Measurements from ENCODE around the gene ANGPT4. TPM values are rescaled to one million over a fixed set of nuclear protein-coding genes. Genes with fewer than 3 reads are reported as not detected.

ANGPT4 gene
- polyA plus RNA-seq, 3 donors from 2014 or later, result not detected

DNA sequence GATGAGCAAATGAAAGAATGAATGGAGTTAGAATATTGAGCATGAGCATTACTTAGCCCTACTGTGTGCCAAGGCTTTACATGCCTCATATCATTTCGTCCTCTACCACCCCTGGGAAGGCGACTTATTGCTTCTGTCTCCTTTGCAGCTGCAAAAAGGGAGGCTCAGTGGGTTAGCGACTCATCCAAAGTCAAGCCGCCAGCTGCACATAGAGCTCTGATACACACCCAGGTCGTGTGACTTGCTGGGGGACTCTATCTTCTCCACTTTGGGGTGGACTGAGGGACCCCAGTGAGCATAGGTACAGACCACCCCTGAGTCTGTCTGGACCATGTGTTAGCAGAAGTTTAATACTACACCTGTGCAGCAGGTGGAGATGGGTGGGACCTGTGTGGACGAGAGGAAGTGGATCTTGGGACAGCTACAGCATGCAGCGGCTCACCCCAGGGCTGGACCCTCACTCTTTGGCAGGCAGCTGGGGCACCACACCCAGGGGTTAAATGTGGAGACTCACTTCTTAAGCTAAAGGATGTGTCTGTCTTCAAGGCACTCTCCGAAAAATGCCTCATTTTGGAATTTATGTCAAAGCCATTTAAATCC, 36.2 kb upstream of the ANGPT4 start:
- Mint-ChIP-seq H3K4me3 (no peak overlapping the region), H3K9me3 (peaks cover 0 to 2% (median 0%) of the 10 kb centered on the region in 6 donors), H3K27me3 (ENCODE audit: low read depth in 3 of 3) (peaks cover 9 to 25% (median 14%) of the 10 kb centered on the region in 3 donors), H3K4me1 (peaks cover 0 to 1% of the 10 kb centered on the region in 2 donors), H3K27ac (no peak overlapping the region), H3K36me3 (no peaks in the 10 kb centered on the region)
- DNase-seq, result no peak

- Mint-ChIP-seq H3K4me3 (no peak overlapping the region), H3K4me1 (peaks cover 0 to 1% of the 10 kb centered on the region in 2 donors), H3K36me3 (no peaks in the 10 kb centered on the region), H3K27ac (no peak overlapping the region), H3K27me3 (ENCODE audit: low read depth in 3 of 3) (peaks cover 9 to 29% (median 14%) of the 10 kb centered on the region in 3 donors), H3K9me3 (peaks cover 0 to 2% (median 0%) of the 10 kb centered on the region in 6 donors)
- DNase-seq, result no peak
Observed at GRCh38 chr20:951384-952169, 35.4 kb upstream of the ANGPT4 start.

GRCh38 chr20:949717-950116, 33.6 kb upstream of the ANGPT4 start:
- no peaks in the 10 kb centered on the region for H3K4me1 Mint-ChIP-seq
- H3K9me3 Mint-ChIP-seq, result peaks cover 0 to 2% (median 0%) of the 10 kb centered on the region in 6 donors
- DNase-seq, result no peak
- no peaks in the 10 kb centered on the region for H3K36me3 Mint-ChIP-seq
- H3K27ac Mint-ChIP-seq, result no peak overlapping the region
- H3K27me3 Mint-ChIP-seq (ENCODE audit: low read depth in 3 of 3), result peaks cover 3 to 23% (median 15%) of the 10 kb centered on the region in 3 donors
- no peak overlapping the region for H3K4me3 Mint-ChIP-seq

DNA sequence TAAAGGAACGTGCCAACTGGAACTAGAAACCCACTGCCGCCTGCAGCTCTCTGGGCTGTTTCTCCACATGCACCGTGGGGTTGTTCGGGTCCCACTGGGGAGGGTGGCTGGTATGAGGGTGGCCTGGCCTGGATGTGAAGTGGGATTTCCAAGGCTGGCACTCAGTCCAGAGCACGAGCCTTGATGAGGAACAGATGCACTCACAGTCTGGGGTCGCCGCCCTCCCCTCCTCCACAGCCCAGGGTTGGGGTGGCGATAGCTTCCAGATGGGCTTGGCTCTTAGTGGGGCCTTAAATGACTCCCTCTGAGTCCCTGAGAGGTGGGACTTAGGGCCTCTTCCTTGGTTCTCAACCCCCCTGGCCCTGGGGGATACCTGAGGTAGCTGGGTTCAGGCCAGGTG, 30.7 kb upstream of the ANGPT4 start:
- H3K4me3 Mint-ChIP-seq, result no peak overlapping the region
- no peak for DNase-seq
- H3K36me3 Mint-ChIP-seq, result no peaks in the 10 kb centered on the region
- H3K27me3 Mint-ChIP-seq (ENCODE audit: low read depth in 3 of 3), result peaks cover 3 to 16% (median 16%) of the 10 kb centered on the region in 3 donors
- no peaks in the 10 kb centered on the region for H3K4me1 Mint-ChIP-seq
- H3K27ac Mint-ChIP-seq, result no peak overlapping the region
- H3K9me3 Mint-ChIP-seq, result peaks cover 0 to 1% (median 0%) of the 10 kb centered on the region in 6 donors

DNA sequence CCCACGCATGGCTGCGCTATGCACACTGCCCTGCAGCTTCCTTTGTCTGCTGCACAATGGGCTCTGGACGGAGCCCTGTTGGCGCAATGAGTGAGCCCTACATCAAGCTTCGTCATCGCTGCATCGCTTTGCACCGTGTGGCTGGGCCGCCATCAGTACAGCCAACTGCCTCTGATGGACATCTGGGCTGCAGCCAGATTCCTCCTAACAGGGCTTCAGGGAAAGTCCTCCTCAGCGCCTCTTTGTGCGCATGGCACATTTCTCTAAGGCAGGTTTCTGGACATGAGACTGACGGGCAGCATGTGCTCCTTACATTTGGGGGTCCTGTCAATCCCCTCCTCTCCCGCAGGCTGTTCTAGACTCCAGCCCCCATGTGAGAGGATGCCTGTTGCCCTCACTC, 29.7 kb upstream of the ANGPT4 start:
- Mint-ChIP-seq H3K27me3 (ENCODE audit: low read depth in 3 of 3) (peaks cover 6 to 20% (median 15%) of the 10 kb centered on the region in 3 donors), H3K4me1 (no peaks in the 10 kb centered on the region), H3K36me3 (no peaks in the 10 kb centered on the region), H3K27ac (no peak overlapping the region), H3K9me3 (no peaks in the 10 kb centered on the region), H3K4me3 (no peak overlapping the region)
- DNase-seq, result no peak

GRCh38 chr20:944774-945410, 28.8 kb upstream of the ANGPT4 start:
- no peaks in the 10 kb centered on the region for H3K4me1 Mint-ChIP-seq
- no peaks in the 10 kb centered on the region for H3K36me3 Mint-ChIP-seq
- H3K9me3 Mint-ChIP-seq, result no peaks in the 10 kb centered on the region
- no peak overlapping the region for H3K4me3 Mint-ChIP-seq
- DNase-seq, result no peak
- H3K27ac Mint-ChIP-seq, result no peak overlapping the region
- H3K27me3 Mint-ChIP-seq (ENCODE audit: low read depth in 3 of 3), result peaks cover 2 to 17% (median 11%) of the 10 kb centered on the region in 3 donors

DNA sequence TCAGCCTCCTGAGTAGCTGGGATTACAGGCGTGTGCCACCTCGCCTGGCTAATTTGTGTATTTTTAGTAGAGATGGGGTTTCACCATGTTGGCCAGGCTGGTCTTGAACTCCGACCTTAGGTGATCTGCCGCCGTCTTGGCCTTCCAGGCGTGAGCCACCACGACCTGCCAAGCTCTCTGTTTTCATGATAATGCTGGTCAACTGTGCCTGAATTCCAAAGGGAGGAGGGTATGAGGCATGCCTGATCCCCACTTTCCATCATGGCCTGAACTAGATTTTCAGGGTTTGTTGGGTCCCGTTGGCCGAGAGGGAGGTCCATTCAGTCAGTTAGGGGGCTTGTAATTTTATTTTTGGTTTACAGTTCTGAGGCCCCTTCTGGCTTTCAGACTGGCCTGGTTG, 28.0 kb upstream of the ANGPT4 start:
- no peak for DNase-seq
- H3K27ac Mint-ChIP-seq, result no peak overlapping the region
- H3K27me3 Mint-ChIP-seq (ENCODE audit: low read depth in 3 of 3), result peaks cover 2 to 17% (median 12%) of the 10 kb centered on the region in 3 donors
- H3K9me3 Mint-ChIP-seq, result no peaks in the 10 kb centered on the region
- H3K4me3 Mint-ChIP-seq, result no peak overlapping the region
- H3K36me3 Mint-ChIP-seq, result no peaks in the 10 kb centered on the region
- no peaks in the 10 kb centered on the region for H3K4me1 Mint-ChIP-seq

GRCh38 chr20:942611-943010, 26.5 kb upstream of the ANGPT4 start:
- Mint-ChIP-seq H3K9me3 (no peaks in the 10 kb centered on the region), H3K4me3 (no peak overlapping the region), H3K27ac (no peak overlapping the region), H3K36me3 (no peaks in the 10 kb centered on the region), H3K4me1 (no peaks in the 10 kb centered on the region), H3K27me3 (ENCODE audit: low read depth in 3 of 3) (peaks cover 2 to 13% (median 10%) of the 10 kb centered on the region in 3 donors)
- DNase-seq, result no peak

DNA sequence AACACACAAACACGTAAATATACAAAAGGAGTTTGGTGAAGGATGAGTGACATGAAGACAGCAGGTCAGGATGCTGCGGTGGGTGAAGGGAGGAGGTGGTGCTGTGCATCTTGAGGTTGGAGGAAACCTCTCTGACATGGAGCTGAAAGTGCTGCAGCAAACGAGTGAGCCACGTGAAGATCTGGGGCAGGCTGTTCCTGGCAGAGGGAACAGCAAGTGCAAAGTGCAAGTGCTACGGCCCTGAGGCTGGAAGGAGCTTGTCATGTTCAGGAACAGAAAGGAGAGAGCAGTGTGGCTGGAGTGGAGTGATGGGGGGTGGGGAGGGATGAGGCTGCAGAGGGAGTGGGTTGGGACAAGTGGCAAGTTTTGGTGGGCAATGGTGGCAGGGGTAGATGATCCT, 24.8 kb upstream of the ANGPT4 start:
- H3K27ac Mint-ChIP-seq, result no peak overlapping the region
- H3K27me3 Mint-ChIP-seq (ENCODE audit: low read depth in 3 of 3), result peaks cover 2 to 8% (median 4%) of the 10 kb centered on the region in 3 donors
- no peak overlapping the region for H3K4me3 Mint-ChIP-seq
- no peaks in the 10 kb centered on the region for H3K4me1 Mint-ChIP-seq
- H3K9me3 Mint-ChIP-seq, result no peaks in the 10 kb centered on the region
- DNase-seq, result no peak
- no peaks in the 10 kb centered on the region for H3K36me3 Mint-ChIP-seq

DNA sequence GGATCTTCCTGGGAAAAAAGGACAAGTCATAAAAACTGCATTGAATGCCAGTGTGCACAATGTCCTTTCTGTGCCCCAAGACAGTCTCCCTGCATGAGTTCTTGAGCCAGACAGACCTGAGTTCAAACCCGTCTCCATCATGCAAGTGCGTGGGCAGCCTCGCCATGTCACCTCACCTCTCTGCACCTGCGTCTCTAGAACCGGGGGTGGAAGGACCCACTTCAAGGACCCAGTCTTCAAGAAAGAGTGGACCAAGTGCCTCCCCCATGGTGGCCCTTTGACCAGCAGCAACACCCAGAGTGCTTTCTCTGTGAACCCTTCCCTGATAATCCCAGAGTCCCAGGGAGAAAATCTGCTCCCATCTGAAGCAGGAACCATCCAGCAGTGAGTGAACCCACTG, 23.5 kb upstream of the ANGPT4 start:
- peaks cover 2 to 4% (median 3%) of the 10 kb centered on the region in 3 donors for H3K27me3 Mint-ChIP-seq (ENCODE audit: low read depth in 3 of 3)
- H3K9me3 Mint-ChIP-seq, result no peaks in the 10 kb centered on the region
- no peak overlapping the region for H3K4me3 Mint-ChIP-seq
- H3K27ac Mint-ChIP-seq, result no peak overlapping the region
- DNase-seq, result no peak
- H3K36me3 Mint-ChIP-seq, result no peaks in the 10 kb centered on the region
- H3K4me1 Mint-ChIP-seq, result no peaks in the 10 kb centered on the region

DNA sequence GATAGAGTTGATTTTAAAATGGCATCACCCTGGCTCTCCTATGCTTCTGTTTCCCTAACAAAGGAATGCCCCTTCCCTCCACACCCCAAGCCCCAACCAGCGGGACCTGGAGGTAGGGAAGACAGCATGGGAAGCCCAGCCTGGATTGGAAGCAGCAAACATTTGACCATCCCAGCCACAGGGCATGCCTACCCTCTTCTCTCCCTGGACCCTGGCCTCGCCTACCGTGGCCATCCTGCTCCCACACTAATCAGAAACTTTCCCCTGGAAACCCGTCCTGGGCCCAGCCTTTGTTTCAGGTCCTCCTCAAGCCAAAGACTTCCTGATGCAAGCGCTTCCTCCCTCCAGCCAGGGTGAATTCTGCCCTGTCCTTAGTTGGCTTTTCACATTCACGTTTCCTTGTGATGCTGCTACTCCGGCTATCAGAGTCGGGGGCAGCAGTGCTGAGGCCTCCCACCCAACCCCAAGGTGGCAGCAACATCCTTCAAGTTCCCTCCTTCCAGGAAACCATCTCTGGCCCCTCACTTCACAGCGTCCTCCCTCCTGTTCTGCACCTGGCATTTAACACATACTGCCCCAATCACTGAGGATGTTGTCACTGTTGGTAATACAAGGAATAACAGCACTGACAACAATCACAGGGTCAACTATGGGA, 18.2 kb upstream of the ANGPT4 start:
- Mint-ChIP-seq H3K36me3 (peaks cover 0 to 4% (median 0%) of the 10 kb centered on the region in 3 donors), H3K9me3 (peaks cover 0 to 5% (median 2%) of the 10 kb centered on the region in 6 donors), H3K27ac (no peak overlapping the region), H3K27me3 (ENCODE audit: low read depth in 3 of 3) (peaks cover 0 to 2% (median 1%) of the 10 kb centered on the region in 3 donors), H3K4me3 (no peak overlapping the region), H3K4me1 (no peaks in the 10 kb centered on the region)
- no peak for DNase-seq

GRCh38 chr20:933029-933428, 16.9 kb upstream of the ANGPT4 start:
- Mint-ChIP-seq H3K9me3 (peaks cover 0 to 5% (median 2%) of the 10 kb centered on the region in 6 donors), H3K36me3 (peaks cover 0 to 4% (median 0%) of the 10 kb centered on the region in 3 donors), H3K4me1 (no peaks in the 10 kb centered on the region), H3K4me3 (no peak overlapping the region), H3K27ac (peak overlapping the region in 1 of 6 donors; percentile 57), H3K27me3 (ENCODE audit: low read depth in 3 of 3) (peaks cover under 1 to 2% (median 1%) of the 10 kb centered on the region in 3 donors)
- no peak for DNase-seq

DNA sequence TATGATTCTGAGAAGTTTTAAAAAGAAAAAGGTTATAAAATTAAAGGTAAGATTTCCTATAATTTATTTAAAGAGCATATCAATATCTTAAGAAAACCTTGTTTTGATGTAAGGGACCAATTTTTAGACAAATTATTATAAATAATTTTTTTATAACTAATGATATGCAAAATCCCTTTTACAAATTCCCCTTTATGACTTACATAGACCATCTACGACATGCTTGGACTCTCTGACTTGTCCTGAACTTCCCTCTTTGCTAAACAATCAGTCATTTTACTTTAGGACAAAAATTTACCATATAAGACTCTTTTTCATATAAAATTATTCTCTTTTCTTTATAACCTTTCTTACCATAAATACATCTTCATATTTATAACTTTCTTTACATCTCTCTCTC, 15.3 kb upstream of the ANGPT4 start:
- H3K4me1 Mint-ChIP-seq, result no peaks in the 10 kb centered on the region
- peaks cover 0 to 5% (median 2%) of the 10 kb centered on the region in 6 donors for H3K9me3 Mint-ChIP-seq
- H3K27me3 Mint-ChIP-seq (ENCODE audit: low read depth in 3 of 3), result peaks cover 1 to 7% (median 2%) of the 10 kb centered on the region in 3 donors
- DNase-seq, result no peak
- H3K27ac Mint-ChIP-seq, result no peak overlapping the region
- peaks cover 0 to 4% (median 0%) of the 10 kb centered on the region in 3 donors for H3K36me3 Mint-ChIP-seq
- H3K4me3 Mint-ChIP-seq, result no peak overlapping the region

Measured in immature natural killer cell (primary cell).